SK-N-DZ (cell line): ENCODE data around the gene OR4F6. TPM values are rescaled to one million over a fixed set of nuclear protein-coding genes. Genes with fewer than 3 reads are reported as not detected.
A peak's percentile ranks its signal among the peaks of the same experiment; 100 is the strongest.
"Not testable (repeated sequence)": the region's sequence is repeated elsewhere in the genome, so short reads cannot be mapped to it uniquely, and the experiment has no call there.

ENCODE experiments used
- DNase-seq: peaks from one replicate; pipeline ENCODE4 v3.0.0-alpha.2; 2015; ENCODE audit warnings: low spot score
- polyA plus RNA-seq, 2 experiments: library from polyadenylated mRNA; depleted of rRNA; stranded (reverse); fragments of >200 nt; gene quantifications; 2 replicates each; pipeline ENCODE4 v1.2.3, GENCODE V29; 2014

Gene OR4F6
- not detected in 2 replicates for polyA plus RNA-seq (2014; cell fraction: cytosol; rRNA removed)
- not detected in 2 replicates for polyA plus RNA-seq (2014; cell fraction: nucleus; rRNA removed)

- DNase-seq = no peak
These were observed at the start of gene OR4F6 for GRCh38 chr15:101803209-101803608. OR4F6 (plus strand) TSS chr15:101803509; CDS start chr15:101805720, 2,211 bp downstream.

- not testable (repeated sequence) for DNase-seq
These were observed 38.5 kb upstream of the OR4F6 start for GRCh38 chr15:101764669-101765339.

- DNase-seq = not testable (repeated sequence)
These were observed 38.0 kb upstream of the OR4F6 start for GRCh38 chr15:101765340-101765671.

GRCh38 chr15:101765772-101766456 lies 37.4 kb upstream of the OR4F6 start:
- no peak for DNase-seq

GRCh38 chr15:101767083-101767640 lies 36.1 kb upstream of the OR4F6 start:
- DNase-seq = not testable (repeated sequence)

GRCh38 chr15:101772921-101773320 lies 30.4 kb upstream of the OR4F6 start:
- no peak for DNase-seq

DNA sequence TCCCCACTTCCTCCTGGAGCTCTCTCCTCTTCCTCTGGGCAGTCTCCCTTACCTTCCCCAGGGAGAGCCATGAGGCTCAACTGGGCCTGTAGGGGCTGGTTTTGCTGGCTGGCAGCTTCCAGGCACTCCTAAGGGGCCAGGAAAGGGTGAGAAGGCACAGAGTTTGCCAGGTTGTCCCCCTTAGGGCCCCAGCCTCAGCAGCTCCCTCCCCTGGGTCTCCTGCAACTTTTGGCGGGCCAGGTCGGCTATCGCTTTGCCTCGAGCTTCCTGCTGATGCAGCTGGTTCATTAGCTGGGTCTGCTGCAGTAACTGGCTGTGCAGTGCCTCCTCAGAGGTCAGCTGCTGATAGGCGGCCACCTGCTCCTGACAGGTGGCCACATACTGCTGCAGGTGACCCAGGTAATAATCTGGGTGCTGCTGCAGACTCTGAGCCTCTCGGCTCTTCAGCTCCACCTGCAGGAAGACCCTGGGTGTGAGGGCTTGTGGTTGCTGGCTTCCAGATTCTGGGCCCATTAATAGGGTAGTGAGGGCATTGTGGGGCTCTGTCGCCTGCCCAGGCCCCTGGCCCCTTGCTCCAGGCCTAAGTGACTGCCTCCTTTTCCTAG lies 29.7 kb upstream of the OR4F6 start:
- DNase-seq = no peak

DNA sequence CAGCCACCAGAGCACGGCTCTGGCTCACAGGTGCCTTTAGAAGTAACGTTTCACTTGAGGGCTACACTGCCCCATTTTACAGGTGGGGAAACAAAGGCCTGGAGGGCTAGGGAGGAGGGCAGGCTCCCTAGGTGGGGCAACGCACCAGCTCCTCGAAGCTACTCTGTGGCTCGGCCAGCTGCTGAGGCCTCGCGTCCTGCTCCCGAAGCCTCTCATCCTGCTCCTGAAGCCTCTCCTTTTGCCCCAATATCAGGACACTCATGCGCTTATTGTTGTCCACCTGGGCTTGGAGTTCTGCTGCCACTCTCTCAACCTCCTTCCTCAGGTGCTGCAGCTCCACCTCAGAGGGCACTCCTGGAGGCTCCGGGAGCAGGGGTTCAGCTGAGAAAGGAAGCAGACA lies 28.2 kb upstream of the OR4F6 start:
- DNase-seq = no peak

- not testable (repeated sequence) for DNase-seq
These were observed 24.7 kb upstream of the OR4F6 start for GRCh38 chr15:101778576-101778975.

GRCh38 chr15:101780225-101780624 lies 23.1 kb upstream of the OR4F6 start:
- DNase-seq = not testable (repeated sequence)

DNA sequence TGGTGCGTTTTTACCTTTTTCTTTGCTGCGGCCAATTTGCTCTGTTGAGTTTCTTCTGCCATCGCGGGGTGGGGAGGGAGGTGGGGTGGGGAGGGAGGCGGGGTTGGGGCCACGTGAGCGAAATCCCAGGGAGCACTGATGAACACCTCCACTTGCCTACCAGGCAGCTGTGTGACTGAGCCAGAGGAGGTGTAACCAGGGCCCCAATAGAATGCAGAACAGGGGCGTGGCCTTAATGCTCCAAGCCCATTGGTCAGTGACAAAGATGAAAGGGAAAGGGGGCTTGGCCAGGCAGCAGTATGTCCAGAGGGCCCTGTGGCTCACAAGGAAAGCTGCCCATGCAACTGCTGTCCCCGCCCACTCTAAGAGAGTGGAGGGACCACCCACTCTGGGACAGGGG lies 21.4 kb upstream of the OR4F6 start:
- peak; percentile 12 for DNase-seq

- no peak for DNase-seq
These were observed 18.7 kb upstream of the OR4F6 start for GRCh38 chr15:101784644-101785043.

- not testable (repeated sequence) for DNase-seq
These were observed 16.9 kb upstream of the OR4F6 start for GRCh38 chr15:101786422-101786821.

DNA sequence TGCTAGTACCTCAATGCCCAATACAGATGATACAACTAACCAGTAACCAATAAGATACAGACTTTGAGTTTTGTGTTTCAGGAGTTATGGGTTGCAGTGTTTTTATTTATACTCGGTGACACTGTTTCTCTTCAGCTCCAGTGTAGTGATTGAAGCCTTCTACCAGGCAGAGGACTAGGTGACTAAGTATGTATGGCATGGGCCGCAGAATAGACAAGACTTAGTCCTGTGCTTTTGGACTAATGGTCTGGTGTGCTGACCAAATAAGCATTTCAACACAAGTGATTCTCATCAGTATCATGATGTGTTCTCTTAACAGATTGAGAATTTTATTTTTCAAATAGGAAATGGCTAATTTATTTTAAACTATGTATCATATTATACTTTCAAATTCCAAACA lies 15.3 kb upstream of the OR4F6 start:
- not testable (repeated sequence) for DNase-seq

DNA sequence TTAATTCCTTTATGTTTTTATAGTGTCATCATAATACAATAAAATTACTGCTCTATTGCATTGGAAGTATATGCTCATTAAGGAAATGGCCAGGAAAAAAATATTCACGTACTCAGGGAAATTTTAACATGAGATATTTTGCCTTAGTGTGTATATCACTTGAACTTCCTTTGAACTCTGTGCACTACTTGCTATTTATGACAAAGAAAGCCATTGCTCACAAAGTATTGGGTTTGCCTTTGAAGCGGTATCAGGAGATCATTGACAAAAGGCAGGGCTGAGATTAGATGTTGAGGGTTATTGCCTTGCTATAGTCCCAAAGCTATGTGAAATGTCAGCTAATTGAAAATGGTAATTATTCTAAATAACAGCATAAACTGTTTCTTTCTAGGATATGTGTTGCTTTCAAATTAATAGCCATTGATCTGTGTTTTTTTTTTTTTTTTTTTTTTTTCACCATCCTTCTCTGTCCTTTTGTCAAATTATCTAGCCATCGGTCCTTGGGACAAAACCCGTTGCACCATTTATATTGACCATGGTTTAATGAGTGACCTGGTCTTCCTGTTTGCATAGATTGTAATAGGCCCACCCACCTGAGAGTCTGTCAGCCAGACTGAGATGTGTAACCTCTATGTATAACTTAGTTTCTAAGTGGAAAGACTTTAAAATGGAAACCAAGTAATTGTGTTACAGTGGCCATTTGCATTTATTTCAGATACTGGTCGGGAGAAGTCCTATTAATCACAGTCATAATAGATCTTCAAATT lies 14.6 kb upstream of the OR4F6 start:
- not testable (repeated sequence) for DNase-seq

DNA sequence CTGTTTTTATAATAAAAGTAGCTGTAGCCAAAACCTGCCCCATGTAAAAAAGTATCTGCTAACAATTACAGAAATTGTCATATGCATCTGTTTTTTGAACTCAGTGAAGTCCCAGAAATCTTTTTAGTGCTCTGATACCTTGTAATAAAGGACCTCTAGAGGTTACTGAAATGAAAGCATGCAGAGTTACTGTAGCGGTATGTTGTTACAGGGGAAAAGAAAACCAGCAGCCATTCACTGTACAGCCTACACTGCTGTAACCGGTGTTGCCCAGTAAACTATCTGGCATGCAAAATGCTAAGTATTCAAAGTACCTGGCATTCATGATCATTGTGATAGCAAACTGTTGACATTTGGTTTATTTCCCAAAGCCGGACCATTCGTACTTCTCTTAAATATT lies 12.6 kb upstream of the OR4F6 start:
- DNase-seq = not testable (repeated sequence)

DNA sequence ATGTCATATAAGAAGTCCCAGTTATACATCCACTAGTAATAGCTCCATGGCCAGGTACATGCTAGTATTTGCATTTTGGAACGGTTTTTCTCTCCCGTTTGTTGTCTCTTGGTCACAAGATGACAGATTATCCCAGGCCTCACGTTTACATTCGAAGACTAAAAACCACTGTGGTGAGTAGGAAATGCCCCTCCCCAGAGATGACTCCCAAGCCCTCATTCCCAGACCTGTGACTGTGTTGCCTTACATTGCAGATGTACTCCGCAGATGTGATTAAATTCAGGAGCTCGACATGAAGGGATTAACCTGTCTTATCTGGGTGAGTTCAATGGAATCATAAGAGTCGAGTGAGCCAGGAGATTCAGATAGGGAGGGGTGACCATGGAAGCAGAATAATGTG lies 9.3 kb upstream of the OR4F6 start:
- DNase-seq = not testable (repeated sequence)

DNA sequence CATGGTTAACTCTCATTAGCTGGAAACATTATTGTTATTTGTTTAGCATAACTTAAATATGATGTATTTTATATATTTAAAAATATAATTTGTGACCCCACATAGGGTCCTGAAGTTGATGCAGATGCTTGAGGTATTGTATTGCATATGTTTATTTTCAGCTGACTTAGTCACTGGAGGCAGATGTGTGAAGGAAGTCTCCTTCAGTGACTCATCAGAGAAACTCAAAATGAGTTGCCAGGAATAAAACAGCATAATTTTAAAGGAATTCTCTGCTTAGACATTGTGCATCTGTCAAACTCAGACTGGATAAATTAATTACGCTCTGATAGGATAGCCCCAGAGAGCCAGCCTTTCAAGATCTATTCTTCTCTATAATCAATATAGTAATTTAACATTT lies 7.9 kb upstream of the OR4F6 start:
- DNase-seq = no peak

- DNase-seq = no peak
These were observed 3.6 kb upstream of the OR4F6 start for GRCh38 chr15:101799665-101800064.

DNA sequence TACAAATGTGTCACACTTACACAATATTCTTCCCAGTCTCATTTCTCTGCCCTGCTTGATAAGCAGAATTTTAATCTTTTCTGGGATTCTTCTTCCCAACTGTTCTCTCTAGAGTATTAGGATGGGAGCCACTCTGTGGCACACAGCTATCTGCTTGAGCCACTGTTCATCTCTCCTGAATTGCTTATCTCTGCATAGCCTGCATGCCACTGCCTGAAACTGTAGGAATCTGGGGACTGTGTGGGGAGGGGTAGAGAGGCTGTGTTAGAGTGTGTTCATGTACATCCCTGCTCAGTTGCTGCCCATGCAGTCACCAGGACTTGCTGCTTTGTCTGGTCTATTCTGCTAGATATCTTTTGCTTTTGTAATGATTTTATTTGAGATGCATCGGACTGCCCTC lies 2.3 kb upstream of the OR4F6 start:
- DNase-seq = no peak

DNA sequence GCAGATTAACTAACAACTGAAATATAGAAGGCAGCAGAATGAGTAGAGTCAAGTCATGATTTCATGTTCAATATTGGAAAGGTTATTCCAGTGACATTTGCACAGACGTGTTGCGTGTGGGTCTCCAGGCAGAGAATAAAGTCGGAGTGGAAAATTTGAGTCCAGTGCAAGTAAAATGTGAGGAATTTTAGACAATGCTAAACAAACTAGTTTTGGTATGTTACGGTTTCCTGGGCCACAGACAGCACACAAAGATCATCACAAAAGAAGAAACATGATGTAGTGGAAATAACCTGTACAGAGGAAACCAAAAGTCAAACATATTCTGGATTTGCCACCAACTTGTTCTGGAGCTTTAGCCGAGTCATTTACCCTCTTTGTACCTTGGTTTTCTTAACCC lies 367 bp downstream of the OR4F6 start:
- no peak for DNase-seq

GRCh38 chr15:101804375-101804774 lies 1.1 kb downstream of the OR4F6 start:
- DNase-seq = no peak
